SK-N-SH (cell line): ENCODE data around the gene PSENEN. TPM values are rescaled to one million over a fixed set of nuclear protein-coding genes. Genes with fewer than 3 reads are reported as not detected.

Experiments used
- CTCF ChIA-PET: fragments of 300-600, 350-600 bp; formaldehyde crosslinking; extraction: SDS; loops from one replicate; lab custom pipeline; 2021; lab: Yijun Ruan, JAX
- POLR2A ChIA-PET: fragments of 350-600 bp; sonication (Branson Sonifier 250); formaldehyde crosslinking; extraction: SDS; loops from one replicate; lab custom pipeline; 2020; ENCODE audit warnings: antibody characterized with exemption, inconsistent platforms; lab: Yijun Ruan, JAX
- DNase-seq: peaks from one replicate; pipeline ENCODE4 v3.0.0; 2012
- H2AFZ ChIP-seq: fragments of 200-600 bp; sonication (generic); 2 replicates; pipeline ENCODE4 v1.8.1; 2016; ENCODE audit warnings: antibody characterized with exemption, mild to moderate bottlenecking, low read depth
- H3F3A ChIP-seq: fragments of 200-600 bp; sonication (generic); replicated peaks from 2 replicates; pipeline ENCODE3; 2016; ENCODE audit warnings: antibody characterized with exemption, mild to moderate bottlenecking; ENCODE audit not compliant: insufficient read depth
- H3K27ac ChIP-seq, 2 experiments: fragments of 200-500 bp in 1 of 2; fragments of 200-600 bp in 1 of 2; sonication (Bioruptor generic) in 1 of 2; sonication (generic), shearing (Covaris generic) in 1 of 2; 2 replicates each; pipeline versions ENCODE4 v1.5.1 to v1.6.1; 2014 to 2016; ENCODE audit warnings: low read depth in 2 of 2, inconsistent platforms in 1 of 2, low read length in 1 of 2, mild to moderate bottlenecking in 1 of 2, mixed read lengths in 1 of 2
- H3K27me3 ChIP-seq: fragments of 200-600 bp; sonication (generic), shearing (Covaris generic); 2 replicates; pipeline ENCODE4 v1.6.1; 2016; ENCODE audit warnings: mixed run types; ENCODE audit not compliant: insufficient read depth
- H3K36me3 ChIP-seq, 2 experiments: fragments of 200-500 bp in 1 of 2; fragments of 200-600 bp in 1 of 2; sonication (Bioruptor generic) in 1 of 2; sonication (generic) in 1 of 2; replicated peaks in 1 of 2; 2 replicates each; pipeline versions ENCODE3 to v1.5.1; 2014 to 2016; ENCODE audit warnings: low read length in 1 of 2, mild to moderate bottlenecking in 1 of 2; ENCODE audit not compliant: insufficient read depth in 2 of 2, control insufficient read depth in 1 of 2
- H3K4me1 ChIP-seq, 2 experiments: fragments of 200-500 bp in 1 of 2; fragments of 200-600 bp in 1 of 2; sonication (Bioruptor generic) in 1 of 2; sonication (generic), shearing (Covaris generic) in 1 of 2; 2 replicates each; pipeline versions ENCODE4 v1.5.1 to v1.6.1; 2014 to 2016; ENCODE audit warnings: low read depth in 1 of 2, low read length in 1 of 2, mixed run types in 1 of 2; ENCODE audit not compliant: insufficient read depth in 2 of 2, control insufficient read depth in 1 of 2
- H3K4me2 ChIP-seq: fragments of 200-600 bp; sonication (generic), shearing (Covaris generic); 2 replicates; pipeline ENCODE4 v1.6.1; 2017; ENCODE audit warnings: mixed run types
- H3K4me3 ChIP-seq, 2 experiments: fragments of 200-500 bp in 1 of 2; fragments of 200-600 bp in 1 of 2; sonication (Bioruptor generic) in 1 of 2; sonication (generic), shearing (Covaris generic) in 1 of 2; 2 replicates each; pipeline versions ENCODE4 v1.5.1 to v1.8.1; 2014 to 2016; ENCODE audit warnings: low read depth in 2 of 2, inconsistent platforms in 1 of 2, low read length in 1 of 2, mild to moderate bottlenecking in 1 of 2, mixed read lengths in 1 of 2, moderate library complexity in 1 of 2
- H3K79me2 ChIP-seq: fragments of 200-600 bp; sonication (generic); 2 replicates; pipeline ENCODE4 v1.8.1; 2017; ENCODE audit warnings: mild to moderate bottlenecking; ENCODE audit not compliant: insufficient read depth
- H3K9ac ChIP-seq: fragments of 200-600 bp; sonication (generic); 2 replicates; pipeline ENCODE4 v1.6.1; 2017; ENCODE audit warnings: mixed run types
- H3K9me2 ChIP-seq: fragments of 200-600 bp; sonication (generic); 2 replicates; pipeline ENCODE4 v1.6.1; 2017; ENCODE audit warnings: mixed run types
- H3K9me3 ChIP-seq: fragments of 200-600 bp; sonication (generic); 2 replicates; pipeline ENCODE4 v1.6.1; 2017; ENCODE audit warnings: mixed run types, mild to moderate bottlenecking, moderate library complexity
- H4K20me1 ChIP-seq: fragments of 200-600 bp; sonication (generic); 2 replicates; pipeline ENCODE4 v1.6.1; 2017; ENCODE audit warnings: mild to moderate bottlenecking, mixed run types; ENCODE audit not compliant: insufficient read depth
- CHD2 ChIP-seq: fragments of 150-350 bp; IDR thresholded peaks from 2 replicates; pipeline ENCODE4 v1.6.1; 2018; ENCODE audit warnings: low read length; ENCODE audit not compliant: partially characterized antibody
- CTCF ChIP-seq: fragments of 200-600 bp; sonication (generic); IDR thresholded peaks from 2 replicates; pipeline ENCODE4 v1.6.1; 2017; ENCODE audit warnings: antibody characterized with exemption, mild to moderate bottlenecking, moderate library complexity
- ELF1 ChIP-seq: IDR thresholded peaks from 2 replicates; pipeline ENCODE4 v1.4.0; 2012
- EP300 ChIP-seq, 2 experiments: IDR thresholded peaks; 2 replicates each; pipeline versions ENCODE4 v1.4.0 to v1.6.1; 2012; ENCODE audit warnings: borderline replicate concordance in 1 of 2, low read depth in 1 of 2, low read length in 1 of 2
- FOXJ3 ChIP-seq: sonication (generic); formaldehyde crosslinking; IDR thresholded peaks from 2 replicates; pipeline ENCODE4 v1.5.1; 2020; ENCODE audit warnings: mild to moderate bottlenecking, missing genetic modification reagents
- MEF2A ChIP-seq: IDR thresholded peaks from 2 replicates; pipeline ENCODE4 v1.4.0; 2012; ENCODE audit warnings: low read depth, borderline replicate concordance
- MXI1 ChIP-seq: IDR thresholded peaks from 2 replicates; pipeline ENCODE4 v1.6.1; 2012; ENCODE audit warnings: mild to moderate bottlenecking, low read depth, low read length, improper control_type of control experiment
- NFIC ChIP-seq: IDR thresholded peaks from 2 replicates; pipeline ENCODE4 v1.4.0; 2012; ENCODE audit warnings: borderline replicate concordance
- PBX3 ChIP-seq: IDR thresholded peaks from 2 replicates; pipeline ENCODE4; 2012
- RAD21 ChIP-seq: IDR thresholded peaks from 2 replicates; pipeline ENCODE4 v1.6.1; 2012; ENCODE audit warnings: mild to moderate bottlenecking, low read length
- RCOR1 ChIP-seq: fragments of 150-350 bp; IDR thresholded peaks from 2 replicates; pipeline ENCODE4 v1.6.1; 2017; ENCODE audit warnings: antibody characterized with exemption, low read length
- REST ChIP-seq: IDR thresholded peaks from 2 replicates; pipeline ENCODE4 v1.6.1; 2012; ENCODE audit warnings: mild to moderate bottlenecking, low read depth, low read length, moderate library complexity
- RXRA ChIP-seq: IDR thresholded peaks from 2 replicates; pipeline ENCODE4 v1.4.0; 2012; ENCODE audit warnings: low read depth, mild to moderate bottlenecking, borderline replicate concordance
- SIN3A ChIP-seq: IDR thresholded peaks from 2 replicates; pipeline ENCODE4 v1.6.1; 2012; ENCODE audit warnings: low read depth, mild to moderate bottlenecking, low read length, moderate library complexity, borderline replicate concordance
- YY1 ChIP-seq: IDR thresholded peaks from 2 replicates; pipeline ENCODE4 v1.4.0; 2012; ENCODE audit warnings: low read depth, mild to moderate bottlenecking
- WGBS: methylation state at CpG from one replicate; pipeline ENCODE4 v1.1.6; 2017; ENCODE audit warnings: low lambda C conversion rate; 5-methylcytosine and 5-hydroxymethylcytosine counted together
- polyA plus RNA-seq, 3 experiments: library from polyadenylated mRNA; depleted of rRNA; stranded (reverse); fragments of >200 nt; gene quantifications; 2 replicates each; pipeline ENCODE4 v1.2.3, GENCODE V29; 2012
- TF ChIP-seq, protein P1 (sequence below): IDR thresholded peaks from 2 replicates; pipeline ENCODE4 v1.4.0; 2012; ENCODE audit warnings: low read depth

The PSENEN gene
- polyA plus RNA-seq, 1 of the 3 experiments (the other 2 are of a cell fraction), result 99.2 TPM

GRCh38 chr19:35738021-35738886, 7.2 kb upstream of the PSENEN start:
- WGBS, result 93% methylated on average over 37 of the region's 37 CpGs
- Histone ChIP-seq H3K36me3 (peaks cover 9 to 45% of the 10 kb centered on the region in 2 experiments), H3K27ac (no peak overlapping the region), H3K9ac (no peak overlapping the region), H3F3A (peaks cover 8% of the 10 kb centered on the region), H3K27me3 (no peaks in the 10 kb centered on the region), H2AFZ (no peak overlapping the region), H3K9me3 (no peaks in the 10 kb centered on the region), H3K4me3 (no peak overlapping the region), H3K79me2 (no peaks in the 10 kb centered on the region), H3K9me2 (no peaks in the 10 kb centered on the region), H3K4me1 (peaks cover 0 to 10% of the 10 kb centered on the region in 2 experiments; a peak in 1 of 4 replicates), H4K20me1 (no peaks in the 10 kb centered on the region), H3K4me2 (no peak overlapping the region)
- no peak for DNase-seq
- ChIA-PET CTCF (interaction anchor here (1.0 to 1.2 kb wide), 2 partner anchors 20 to 82 kb away, joined by 3 read pairs; no protein-coding TSS in a partner anchor), POLR2A (no interaction called here)
- no peak for TF ChIP-seq FOXJ3 (CRISPR knock-in tag)
- no peak for TF ChIP-seq REST
- no peak for TF ChIP-seq SIN3A
- no peak for TF ChIP-seq RCOR1
- no peak for TF ChIP-seq MXI1
- no peak for TF ChIP-seq ELF1
- no peak for TF ChIP-seq RAD21
- no peak for TF ChIP-seq CTCF
- TF ChIP-seq, protein P1, sequence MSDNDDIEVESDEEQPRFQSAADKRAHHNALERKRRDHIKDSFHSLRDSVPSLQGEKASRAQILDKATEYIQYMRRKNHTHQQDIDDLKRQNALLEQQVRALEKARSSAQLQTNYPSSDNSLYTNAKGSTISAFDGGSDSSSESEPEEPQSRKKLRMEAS, result no peak
- no peak for TF ChIP-seq RXRA
- no peak for TF ChIP-seq PBX3
- no peak for TF ChIP-seq MEF2A
- no peak for TF ChIP-seq EP300 (IDR thresholded peaks at IDR 0.05; ENCODE audit: borderline replicate concordance in 1 of 2, low read depth in 1 of 2, low read length in 1 of 2)
- no peak for TF ChIP-seq YY1
- TF ChIP-seq CHD2, result no peak
- TF ChIP-seq NFIC, result no peak
